ENCODE data around the gene GRM6.

GRCh38 chr5:178997191-178997590 is 2.1 kb upstream of the GRM6 start:
- no peak for TF ChIP-seq POLR2A (IDR thresholded peaks at IDR 0.05)
- TF ChIP-seq, protein P1, sequence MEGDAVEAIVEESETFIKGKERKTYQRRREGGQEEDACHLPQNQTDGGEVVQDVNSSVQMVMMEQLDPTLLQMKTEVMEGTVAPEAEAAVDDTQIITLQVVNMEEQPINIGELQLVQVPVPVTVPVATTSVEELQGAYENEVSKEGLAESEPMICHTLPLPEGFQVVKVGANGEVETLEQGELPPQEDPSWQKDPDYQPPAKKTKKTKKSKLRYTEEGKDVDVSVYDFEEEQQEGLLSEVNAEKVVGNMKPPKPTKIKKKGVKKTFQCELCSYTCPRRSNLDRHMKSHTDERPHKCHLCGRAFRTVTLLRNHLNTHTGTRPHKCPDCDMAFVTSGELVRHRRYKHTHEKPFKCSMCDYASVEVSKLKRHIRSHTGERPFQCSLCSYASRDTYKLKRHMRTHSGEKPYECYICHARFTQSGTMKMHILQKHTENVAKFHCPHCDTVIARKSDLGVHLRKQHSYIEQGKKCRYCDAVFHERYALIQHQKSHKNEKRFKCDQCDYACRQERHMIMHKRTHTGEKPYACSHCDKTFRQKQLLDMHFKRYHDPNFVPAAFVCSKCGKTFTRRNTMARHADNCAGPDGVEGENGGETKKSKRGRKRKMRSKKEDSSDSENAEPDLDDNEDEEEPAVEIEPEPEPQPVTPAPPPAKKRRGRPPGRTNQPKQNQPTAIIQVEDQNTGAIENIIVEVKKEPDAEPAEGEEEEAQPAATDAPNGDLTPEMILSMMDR (IDR thresholded peaks at IDR 0.05): no peak
